Activated CD4-positive, CD25-positive, alpha-beta regulatory T cell (primary cell): Measurements from ENCODE around the gene LRRC14B.
"Not testable (repeated sequence)": the region's sequence is repeated elsewhere in the genome, so short reads cannot be mapped to it uniquely, and the experiment has no call there.

ENCODE experiments used
- DNase-seq, 4 experiments: peaks; one replicate each; lab custom pipeline; 2025; lab: John Stamatoyannopoulos, UW

The LRRC14B gene

DNA sequence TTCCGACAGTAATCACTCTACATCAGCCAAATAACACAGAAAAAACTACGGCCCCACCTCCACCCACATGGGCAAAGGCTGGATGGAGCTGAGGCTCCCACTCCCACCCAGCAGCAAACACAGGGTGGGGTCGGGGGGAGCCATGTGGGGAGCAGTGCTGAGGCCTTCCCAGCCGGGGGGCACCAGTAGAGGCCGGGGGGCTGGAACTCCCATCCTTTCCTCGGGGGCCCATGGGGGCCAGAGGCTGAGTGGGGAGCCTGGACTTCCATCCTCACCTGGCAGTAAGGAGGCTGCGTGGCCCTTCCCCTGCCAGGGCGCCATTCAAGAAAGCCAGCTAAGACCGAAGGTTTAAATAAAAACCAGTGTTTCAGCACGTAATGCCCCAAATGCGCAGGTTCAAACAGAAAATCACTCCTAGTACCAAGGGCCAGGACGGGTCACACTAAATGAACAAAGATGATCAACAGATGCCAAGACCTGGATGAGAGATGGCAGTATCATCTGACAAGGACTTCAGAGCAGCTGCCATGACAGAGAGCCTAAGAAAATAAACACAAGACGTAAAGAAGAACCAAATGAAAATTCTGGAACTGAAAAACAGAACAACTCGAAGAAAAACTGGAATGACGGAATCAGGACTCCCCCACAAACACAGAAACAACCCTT, 17.3 kb downstream of the LRRC14B start:
- DNase-seq = no peak

- no peak for DNase-seq
Measured at GRCh38 chr5:213803-214395, 22.6 kb downstream of the LRRC14B start.

DNA sequence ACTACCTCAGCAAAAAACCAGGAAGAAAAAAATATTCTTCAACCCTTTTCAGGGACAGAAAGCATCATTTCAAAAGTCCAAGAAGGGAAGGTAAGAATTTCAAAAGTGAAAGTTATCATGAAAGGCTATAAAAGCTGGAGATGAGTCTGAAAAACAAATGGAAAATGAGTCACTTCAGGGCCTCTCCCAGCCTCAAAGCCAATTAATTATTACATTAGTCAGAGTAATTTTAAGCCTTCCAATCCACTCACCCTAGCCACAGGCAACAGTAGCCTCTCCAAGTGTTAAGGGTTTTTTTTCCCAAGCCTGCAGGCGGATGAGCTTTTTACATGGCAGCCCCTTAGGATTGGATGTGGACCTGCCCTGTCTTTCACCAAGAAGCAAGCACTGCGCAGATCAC, 24.0 kb downstream of the LRRC14B start:
- not testable (repeated sequence) for DNase-seq

DNA sequence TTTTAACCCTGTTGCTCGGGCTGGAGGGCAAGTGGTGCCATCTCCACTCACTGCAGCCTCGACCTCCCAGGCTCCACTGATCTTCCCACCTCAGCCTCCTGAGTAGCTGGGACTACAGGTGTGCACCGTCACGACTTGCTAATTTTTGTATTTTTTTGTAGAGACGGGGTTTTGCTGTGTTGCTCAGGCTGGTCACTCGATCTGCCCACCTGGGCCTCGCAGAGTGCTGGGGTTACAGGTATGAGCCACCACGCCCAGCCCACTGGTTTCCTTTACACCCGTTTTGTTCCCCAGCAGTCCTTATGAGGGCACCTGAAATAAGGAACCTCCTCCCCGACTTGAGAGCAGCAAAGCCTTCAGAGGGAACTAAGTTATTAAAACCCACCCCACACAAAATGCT, 24.8 kb downstream of the LRRC14B start:
- DNase-seq = not testable (repeated sequence)

DNA sequence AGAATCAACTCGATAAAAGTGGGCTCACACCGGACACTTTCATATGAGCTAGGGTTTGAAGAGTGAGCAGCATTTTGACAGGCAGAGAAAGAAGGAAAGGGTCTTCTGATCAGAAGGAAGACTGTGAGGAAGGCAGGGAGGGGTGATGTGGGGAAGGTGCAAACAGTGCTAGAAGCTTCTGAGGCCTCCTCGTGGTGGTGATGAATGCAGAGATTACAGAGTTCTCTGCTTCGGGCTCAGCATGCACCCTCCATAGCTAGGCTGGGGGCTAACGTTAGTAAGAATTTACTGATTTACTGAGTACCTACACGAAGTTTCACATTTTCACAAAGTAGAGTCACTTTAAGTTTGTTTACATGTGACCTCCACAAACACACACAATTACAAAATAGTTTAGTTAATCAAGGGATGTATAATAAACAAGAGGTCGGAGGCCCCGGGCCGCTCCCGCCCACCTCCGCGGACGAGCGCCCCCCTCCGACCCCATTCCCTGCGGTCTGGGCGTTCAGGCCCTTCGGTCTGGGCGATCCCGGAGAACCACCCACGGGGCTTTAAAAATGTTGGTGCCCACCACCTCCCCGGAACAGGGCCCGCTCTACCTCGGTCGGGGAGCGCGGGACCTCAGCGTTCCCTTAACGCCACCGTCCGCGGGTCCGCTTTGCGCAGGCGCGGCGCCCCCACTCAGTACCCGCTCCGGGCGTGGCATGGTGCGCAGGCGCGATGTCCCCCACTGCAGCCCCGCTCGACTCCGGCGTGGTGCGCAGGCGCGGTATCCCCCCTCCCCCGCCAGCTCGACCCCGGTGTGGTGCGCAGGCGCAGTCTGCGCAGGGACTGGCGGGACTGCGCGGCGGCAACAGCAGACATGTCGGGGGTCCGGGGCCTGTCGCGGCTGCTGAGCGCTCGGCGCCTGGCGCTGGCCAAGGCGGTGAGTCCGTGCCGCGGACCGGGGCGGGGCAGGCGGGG, 26.5 kb downstream of the LRRC14B start, which contains the start of the genes CCDC127 and SDHA:
CCDC127 (minus strand) TSS at position 660 of the 963 bp plus-strand sequence. CDS start 1,304 bp downstream, outside the sequence.
SDHA (plus strand) TSS at position 827 of the 963 bp plus-strand sequence; CDS start at position 863, 36 bp downstream.
- peak; percentile 97 to 99 (median 98) for DNase-seq

DNA sequence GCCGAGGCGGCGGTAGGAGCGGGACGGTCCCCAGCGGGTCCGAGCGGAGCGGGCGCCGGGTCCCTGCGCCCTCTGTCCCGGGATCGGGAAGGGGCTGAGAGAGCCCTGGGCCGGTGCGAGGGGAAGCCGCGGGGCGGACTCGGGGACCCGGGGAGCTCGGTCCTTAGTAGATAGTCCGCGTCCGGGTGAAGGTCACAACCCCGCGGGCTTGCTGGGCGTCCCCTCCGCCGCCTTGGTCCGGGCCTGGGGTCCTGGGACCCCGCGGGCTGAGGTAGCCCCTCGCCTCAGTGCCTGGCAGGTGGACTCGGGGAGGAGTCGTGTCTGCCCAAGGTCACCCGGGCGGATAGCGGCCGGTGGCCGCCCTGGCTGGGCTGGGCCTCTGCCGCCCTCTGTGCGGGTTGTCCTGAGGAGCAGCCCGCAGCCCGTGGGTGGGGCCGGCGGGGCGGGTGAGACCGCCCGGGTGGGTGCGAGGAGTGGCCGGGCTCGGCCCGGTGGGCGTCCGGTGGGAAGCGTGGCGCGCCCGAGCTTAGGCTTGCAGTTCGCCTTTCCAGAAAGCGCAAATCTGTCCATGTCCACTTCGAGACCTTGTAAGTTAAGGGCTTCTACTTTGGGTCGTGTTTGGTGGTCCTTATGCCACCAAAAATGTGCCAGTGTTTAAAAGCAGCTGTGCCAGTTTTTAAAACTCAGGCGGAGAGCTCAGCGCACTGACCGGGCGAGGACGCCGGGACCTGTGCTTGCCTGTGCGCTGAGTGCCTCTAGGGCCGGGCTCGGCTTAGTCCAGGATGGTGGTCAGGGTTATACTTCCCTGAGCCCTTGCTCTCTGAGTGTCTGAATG, 27.4 kb downstream of the LRRC14B start:
- no peak for DNase-seq

GRCh38 chr5:219460-219863, 28.2 kb downstream of the LRRC14B start:
- DNase-seq = peak in 1 of 4 experiments; percentile 6

GRCh38 chr5:219991-220390, 28.7 kb downstream of the LRRC14B start:
- DNase-seq = no peak

GRCh38 chr5:222951-223715, 31.8 kb downstream of the LRRC14B start:
- DNase-seq = not testable (repeated sequence)

- no peak for DNase-seq
Measured at GRCh38 chr5:223791-224190, 32.5 kb downstream of the LRRC14B start.

DNA sequence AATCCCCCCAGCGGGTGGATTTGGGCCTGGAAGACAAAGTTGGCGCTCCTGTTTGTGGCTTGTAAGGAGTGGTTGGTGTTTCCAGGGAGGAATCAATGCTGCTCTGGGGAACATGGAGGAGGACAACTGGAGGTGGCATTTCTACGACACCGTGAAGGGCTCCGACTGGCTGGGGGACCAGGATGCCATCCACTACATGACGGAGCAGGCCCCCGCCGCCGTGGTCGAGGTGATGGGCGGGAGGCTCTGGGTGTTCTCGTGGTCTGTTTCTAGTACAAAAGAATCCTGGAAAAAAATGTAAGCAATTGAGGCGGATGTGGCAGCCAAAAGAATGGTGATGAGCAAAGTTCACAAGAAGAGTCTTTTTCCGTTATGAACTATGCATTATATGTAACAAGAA, 34.0 kb downstream of the LRRC14B start:
- no peak for DNase-seq

- not testable (repeated sequence) for DNase-seq
Measured at GRCh38 chr5:227375-227774, 36.1 kb downstream of the LRRC14B start.

DNA sequence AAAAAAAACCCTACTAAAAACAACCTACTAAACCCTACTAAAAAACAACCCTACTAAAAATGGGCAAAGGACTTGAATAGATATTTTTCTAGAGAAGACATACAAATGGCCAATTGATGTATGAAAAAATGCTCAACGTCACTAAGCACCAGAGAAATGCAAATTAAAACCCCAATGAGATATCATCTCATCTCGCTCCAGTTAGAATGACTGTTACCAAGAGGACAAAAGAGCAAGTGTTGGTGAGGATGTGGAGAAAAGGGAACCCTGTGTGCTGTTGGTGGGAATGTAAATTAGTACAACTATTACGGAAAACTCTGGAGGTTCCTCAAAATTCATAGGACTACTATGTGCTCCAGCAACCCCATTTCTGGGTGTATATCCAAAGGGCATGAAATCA, 37.6 kb downstream of the LRRC14B start:
- no peak for DNase-seq

GRCh38 chr5:230711-231110, 39.4 kb downstream of the LRRC14B start:
- no peak for DNase-seq

DNA sequence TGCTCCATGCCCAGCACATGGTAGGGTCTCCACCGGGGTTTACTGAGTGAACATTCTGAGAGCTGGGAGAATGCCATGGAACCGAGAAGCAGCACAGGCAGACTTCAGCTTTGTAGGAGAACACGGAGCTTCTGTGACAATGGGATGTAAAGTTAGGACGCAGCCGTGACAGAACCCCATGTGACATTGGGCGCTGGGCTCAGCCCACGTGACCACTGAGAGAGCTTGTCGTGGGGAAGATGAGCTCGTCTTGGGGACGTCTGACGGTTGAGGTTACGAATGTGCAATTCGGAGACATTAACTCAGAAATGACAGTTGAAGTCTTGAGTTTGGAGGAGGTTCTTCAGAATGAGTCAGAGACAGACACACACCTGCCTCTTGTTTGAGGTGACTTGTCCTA, 40.4 kb downstream of the LRRC14B start:
- DNase-seq = no peak

DNA sequence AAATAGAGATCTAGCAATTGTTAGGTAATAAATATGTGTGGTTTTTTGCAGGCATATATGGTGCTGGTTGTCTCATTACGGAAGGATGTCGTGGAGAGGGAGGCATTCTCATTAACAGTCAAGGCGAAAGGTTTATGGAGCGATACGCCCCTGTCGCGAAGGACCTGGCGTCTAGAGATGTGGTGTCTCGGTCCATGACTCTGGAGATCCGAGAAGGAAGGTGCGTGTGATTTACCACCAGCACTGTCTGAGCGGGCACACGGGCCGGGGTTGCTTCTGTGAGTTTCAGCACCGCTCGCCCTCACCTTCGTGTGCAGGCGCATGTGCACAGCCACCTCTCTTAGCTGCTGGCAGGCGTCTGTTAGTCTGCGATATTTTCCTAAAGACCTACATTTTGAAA, 42.1 kb downstream of the LRRC14B start:
- not testable (repeated sequence) for DNase-seq

GRCh38 chr5:234450-234849, 43.2 kb downstream of the LRRC14B start:
- DNase-seq = no peak

- DNase-seq = not testable (repeated sequence)
Measured at GRCh38 chr5:235527-235926, 44.2 kb downstream of the LRRC14B start.

DNA sequence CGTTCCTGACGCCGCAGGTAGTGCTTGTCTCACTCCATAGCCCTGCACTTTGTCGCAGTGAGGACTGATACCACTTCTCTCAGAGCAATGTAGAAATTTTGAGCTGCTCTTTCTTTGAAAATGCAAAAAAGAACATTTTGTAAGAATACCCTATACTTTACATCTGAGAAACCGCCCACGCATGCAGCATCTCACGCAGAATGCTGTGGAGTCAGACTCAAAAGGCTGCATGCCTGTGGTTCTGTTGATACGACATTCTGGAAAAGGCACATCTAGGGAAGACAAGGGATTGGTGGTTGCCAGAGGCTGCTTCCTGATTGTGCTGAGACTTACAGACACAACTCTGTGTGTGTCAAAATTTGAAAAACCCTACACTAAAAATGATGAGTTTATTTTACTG, 46.6 kb downstream of the LRRC14B start:
- DNase-seq = not testable (repeated sequence)

DNA sequence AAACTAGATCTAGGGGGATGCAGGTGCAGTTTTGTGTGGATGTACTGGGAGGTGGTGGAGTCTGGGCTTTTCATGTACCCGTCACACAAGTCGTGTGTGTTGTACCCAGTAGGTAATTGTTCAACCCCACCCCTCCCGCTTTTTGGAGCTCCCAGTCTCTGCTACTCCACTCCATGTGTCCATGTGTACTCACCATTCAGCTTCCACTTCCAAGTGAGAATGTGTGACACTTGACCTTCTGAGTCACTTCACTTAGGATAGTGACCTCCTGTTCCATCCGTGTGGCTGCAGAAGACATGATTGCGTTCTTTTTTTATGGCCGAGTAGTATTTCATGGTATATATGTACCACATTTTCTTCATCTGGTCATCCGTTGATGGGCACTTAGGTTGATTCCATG, 49.3 kb downstream of the LRRC14B start:
- DNase-seq = not testable (repeated sequence)
